ENCODE measurements around the gene ZNF185. TPM values are rescaled to one million over a fixed set of nuclear protein-coding genes. Genes with fewer than 3 reads are reported as not detected.

ZNF185 gene
- total RNA-seq, 1 experiment from 2014 or later, result 11.3 TPM

DNA sequence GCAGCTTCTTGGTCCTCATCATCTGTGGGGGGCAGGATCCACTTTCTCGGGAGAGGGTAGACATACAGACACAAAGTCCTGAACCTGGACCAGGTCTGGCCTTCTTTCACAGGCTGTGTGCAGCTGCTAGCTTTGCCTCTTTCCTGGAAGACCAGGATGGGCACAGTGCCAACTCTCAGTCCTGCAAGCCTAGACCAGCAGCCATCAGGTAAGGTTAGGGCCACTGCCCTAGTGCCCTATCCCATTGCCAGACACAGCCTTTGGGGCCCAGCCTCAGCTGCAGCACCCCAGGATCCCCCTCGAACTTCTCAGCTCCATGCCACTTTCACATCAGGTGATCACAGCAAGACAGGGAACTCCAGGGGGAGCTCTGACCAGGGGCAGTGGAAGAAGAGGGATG, 38.4 kb downstream of the ZNF185 start:
- Histone ChIP-seq H4K91ac (ENCODE audit: insufficient read length, low read depth, low read length) (no peak overlapping the region), H3T11ph (ENCODE audit: low read length) (no peak overlapping the region), H2BK120ac (ENCODE audit: low read depth, low read length, poor library complexity, severe bottlenecking) (no peak overlapping the region), H2BK5ac (ENCODE audit: insufficient read length, low read length) (no peak overlapping the region), H3K4ac (ENCODE audit: low read depth, low read length) (no peak overlapping the region), H3K4me1 (ENCODE audit: insufficient read depth, low read length) (no peaks in the 10 kb centered on the region), H3K79me2 (ENCODE audit: insufficient read depth, low read length) (no peaks in the 10 kb centered on the region), H2BK20ac (ENCODE audit: low read depth, low read length, poor library complexity, severe bottlenecking) (no peak overlapping the region), H3K27me3 (ENCODE audit: insufficient read depth, low read length) (no peaks in the 10 kb centered on the region), H2BK12ac (ENCODE audit: insufficient read length, low read depth, low read length) (no peak overlapping the region), H4K5ac (ENCODE audit: insufficient read length, low read depth, low read length) (no peak overlapping the region), H3K23me2 (ENCODE audit: insufficient read length, low read depth, low read length, poor library complexity, severe bottlenecking) (no peaks in the 10 kb centered on the region), H2AFZ (ENCODE audit: low read length) (no peak overlapping the region), H2AK5ac (ENCODE audit: insufficient read length, low read length) (no peak overlapping the region), H3K27ac (ENCODE audit: insufficient read length, low read depth, low read length) (no peak overlapping the region), H4K8ac (replicated peaks; ENCODE audit: insufficient read length, low read depth, low read length) (no peak overlapping the region), H2BK15ac (ENCODE audit: low read depth, low read length) (no peak overlapping the region), H3K9me3 (ENCODE audit: control insufficient read depth, low read depth, low read length) (peaks cover 40% of the 10 kb centered on the region), H3K4me2 (ENCODE audit: insufficient read depth, insufficient read length, low read length) (no peak overlapping the region), H3K56ac (ENCODE audit: insufficient read length, low read depth, low read length) (no peak overlapping the region), H3K18ac (ENCODE audit: insufficient read length, low read depth, low read length) (no peak overlapping the region), H3K14ac (ENCODE audit: insufficient read depth, low read length) (no peak overlapping the region), H4K20me1 (ENCODE audit: control insufficient read depth, insufficient read depth, insufficient read length) (no peaks in the 10 kb centered on the region), H3K23ac (ENCODE audit: insufficient read length, low read depth, low read length) (no peak overlapping the region), H3K9ac (ENCODE audit: extremely low read depth, insufficient read length, low read length) (no peak overlapping the region), H3K79me1 (ENCODE audit: insufficient read depth, low read depth, low read length, poor library complexity, severe bottlenecking) (no peaks in the 10 kb centered on the region)
- no peak for DNase-seq
- WGBS (ENCODE audit: extremely low coverage, insufficient read length, low lambda C conversion rate), result no CpG with 5 or more reads among the region's 2 CpGs
- H3K4me3 Mint-ChIP-seq, result no peak overlapping the region
- TF ChIP-seq, protein P1, sequence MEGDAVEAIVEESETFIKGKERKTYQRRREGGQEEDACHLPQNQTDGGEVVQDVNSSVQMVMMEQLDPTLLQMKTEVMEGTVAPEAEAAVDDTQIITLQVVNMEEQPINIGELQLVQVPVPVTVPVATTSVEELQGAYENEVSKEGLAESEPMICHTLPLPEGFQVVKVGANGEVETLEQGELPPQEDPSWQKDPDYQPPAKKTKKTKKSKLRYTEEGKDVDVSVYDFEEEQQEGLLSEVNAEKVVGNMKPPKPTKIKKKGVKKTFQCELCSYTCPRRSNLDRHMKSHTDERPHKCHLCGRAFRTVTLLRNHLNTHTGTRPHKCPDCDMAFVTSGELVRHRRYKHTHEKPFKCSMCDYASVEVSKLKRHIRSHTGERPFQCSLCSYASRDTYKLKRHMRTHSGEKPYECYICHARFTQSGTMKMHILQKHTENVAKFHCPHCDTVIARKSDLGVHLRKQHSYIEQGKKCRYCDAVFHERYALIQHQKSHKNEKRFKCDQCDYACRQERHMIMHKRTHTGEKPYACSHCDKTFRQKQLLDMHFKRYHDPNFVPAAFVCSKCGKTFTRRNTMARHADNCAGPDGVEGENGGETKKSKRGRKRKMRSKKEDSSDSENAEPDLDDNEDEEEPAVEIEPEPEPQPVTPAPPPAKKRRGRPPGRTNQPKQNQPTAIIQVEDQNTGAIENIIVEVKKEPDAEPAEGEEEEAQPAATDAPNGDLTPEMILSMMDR (conservative IDR thresholded peaks at IDR 0.05), result no peak
- peaks cover 72 to 81% of the 10 kb centered on the region in 2 experiments for H3K9me3 Mint-ChIP-seq
- H3K27me3 Mint-ChIP-seq (ENCODE audit: low read depth), result no peaks in the 10 kb centered on the region; the same call in 1 of the 2 replicates
- peaks cover 11 to 13% of the 10 kb centered on the region in 2 experiments for H3K4me1 Mint-ChIP-seq
- H3K36me3 Mint-ChIP-seq (ENCODE audit: insufficient read depth in 1 of 3, low read depth in 3 of 3), result peaks cover 0 to 12% (median 4%) of the 10 kb centered on the region in 3 experiments; a peak in 5 of 7 replicates
- no peak overlapping the region for H3K27ac Mint-ChIP-seq

All from H9 (cell line).